ENCODE results near the gene TRIM34. TPM values are rescaled to one million over a fixed set of nuclear protein-coding genes. Genes with fewer than 3 reads are reported as not detected.
"Not testable (repeated sequence)": the region's sequence is repeated elsewhere in the genome, so short reads cannot be mapped to it uniquely, and the experiment has no call there.

TRIM34 gene
- total RNA-seq, 1 experiment from 2014 or later, result 2.7 TPM

GRCh38 chr11:5684036-5684645 lies 59.3 kb downstream of the TRIM34 start:
- no peak for DNase-seq (ENCODE audit: low read depth)

GRCh38 chr11:5684646-5685362 lies 60.0 kb downstream of the TRIM34 start, which contains the start of gene TRIM5:
Gene TRIM5 (minus strand): TSS chr11:5685074. CDS start chr11:5680177, 4,897 bp downstream.
- peak; percentile 93 for DNase-seq (ENCODE audit: low read depth)

- no peak for DNase-seq (ENCODE audit: low read depth)
Measured at GRCh38 chr11:5686426-5686825, 61.6 kb downstream of the TRIM34 start.

GRCh38 chr11:5688482-5688881 lies 63.7 kb downstream of the TRIM34 start:
- no peak for DNase-seq (ENCODE audit: low read depth)

- DNase-seq (ENCODE audit: low read depth), result peak; percentile 40
Measured at GRCh38 chr11:5689551-5689983, 64.8 kb downstream of the TRIM34 start, which contains the start of gene TRIM22. Gene TRIM22 (plus strand): TSS chr11:5689790. CDS start chr11:5696233, 6,443 bp downstream.

GRCh38 chr11:5690216-5690615 lies 65.4 kb downstream of the TRIM34 start:
- DNase-seq (ENCODE audit: low read depth), result no peak

- DNase-seq (ENCODE audit: low read depth), result no peak
Measured at GRCh38 chr11:5690736-5691135, 65.9 kb downstream of the TRIM34 start.

- not testable (repeated sequence) for DNase-seq (ENCODE audit: low read depth)
Measured at GRCh38 chr11:5691238-5691963, 66.6 kb downstream of the TRIM34 start.

GRCh38 chr11:5691964-5692361 lies 67.2 kb downstream of the TRIM34 start:
- no peak for DNase-seq (ENCODE audit: low read depth)

Other genes starting within 250 kb of the TRIM34 start
- not detected in 2 replicates for gene OR51M1, start 241.2 kb upstream of the TRIM34 start, total RNA-seq (2014; rRNA removed; shearing (Covaris generic))
- gene OR51Q1, start 202.9 kb upstream of the TRIM34 start, total RNA-seq (2014; rRNA removed; shearing (Covaris generic)), result not detected in 2 replicates
- gene OR51I1, start 183.5 kb upstream of the TRIM34 start, total RNA-seq (2014; rRNA removed; shearing (Covaris generic)), result not detected in 2 replicates
- not detected in 2 replicates for gene OR51I2, start 175.7 kb upstream of the TRIM34 start, total RNA-seq (2014; rRNA removed; shearing (Covaris generic))
- gene OR52D1, start 136.3 kb upstream of the TRIM34 start, total RNA-seq (2014; rRNA removed; shearing (Covaris generic)), result not detected in 2 replicates
- not detected in 2 replicates for gene UBQLN3, start 115.0 kb upstream of the TRIM34 start, total RNA-seq (2014; rRNA removed; shearing (Covaris generic))
- not detected in 2 replicates for gene UBQLNL, start 108.3 kb upstream of the TRIM34 start, total RNA-seq (2014; rRNA removed; shearing (Covaris generic))
- not detected in 2 replicates for gene OR52H1, start 76.5 kb upstream of the TRIM34 start, total RNA-seq (2014; rRNA removed; shearing (Covaris generic))
- gene OR52B6, start 44.1 kb upstream of the TRIM34 start, total RNA-seq (2014; rRNA removed; shearing (Covaris generic)), result not detected in 2 replicates
- 2.6 and 3.6 TPM in 2 replicates for gene TRIM6, start 28.4 kb upstream of the TRIM34 start, total RNA-seq (2014; rRNA removed; shearing (Covaris generic))
- 11.5 and 15.2 TPM in 2 replicates for gene TRIM5, start 60.1 kb downstream of the TRIM34 start, total RNA-seq (2014; rRNA removed; shearing (Covaris generic))
- 1.2 and 1.5 TPM in 2 replicates for gene TRIM22, start 64.8 kb downstream of the TRIM34 start, total RNA-seq (2014; rRNA removed; shearing (Covaris generic))
- not detected in 2 replicates for gene OR56B1, start 111.4 kb downstream of the TRIM34 start, total RNA-seq (2014; rRNA removed; shearing (Covaris generic))
- gene OR52N4, start 129.2 kb downstream of the TRIM34 start, total RNA-seq (2014; rRNA removed; shearing (Covaris generic)), result not detected in 2 replicates
- gene OR52N5, start 158.4 kb downstream of the TRIM34 start, total RNA-seq (2014; rRNA removed; shearing (Covaris generic)), result not detected in 2 replicates
- gene OR52N1, start 166.3 kb downstream of the TRIM34 start, total RNA-seq (2014; rRNA removed; shearing (Covaris generic)), result 0.15 TPM in 1 of 2 replicates, not detected in the other
- not detected in 2 replicates for gene OR52N2, start 183.9 kb downstream of the TRIM34 start, total RNA-seq (2014; rRNA removed; shearing (Covaris generic))
- gene OR52E6, start 216.9 kb downstream of the TRIM34 start, total RNA-seq (2014; rRNA removed; shearing (Covaris generic)), result not detected in 2 replicates
- gene OR52E8, start 232.7 kb downstream of the TRIM34 start, total RNA-seq (2014; rRNA removed; shearing (Covaris generic)), result 0.15 TPM in 1 of 2 replicates, not detected in the other